Astrocyte (in vitro differentiated cells and primary cell): ENCODE results near the gene ITPRID2. TPM values are rescaled to one million over a fixed set of nuclear protein-coding genes. Genes with fewer than 3 reads are reported as not detected.

Experiments used
- DNase-seq: peaks from one replicate; pipeline ENCODE4 v3.0.0-alpha.2; 2010; ENCODE audit warnings: low read depth
- FAIRE-seq: peaks from 2 replicates; lab custom pipeline; 2011; peaks lifted over from hg19 to GRCh38; lab: Jason Lieb, UNC
- H2AFZ ChIP-seq: 2 replicates; pipeline ENCODE4 v1.6.0; 2012; ENCODE audit warnings: low read depth, low read length, inconsistent platforms
- H3K27ac ChIP-seq: 2 replicates; pipeline ENCODE4 v1.5.1; 2011; ENCODE audit warnings: low read depth, low read length, inconsistent platforms
- H3K27me3 ChIP-seq: 2 replicates; pipeline ENCODE4 v1.6.0; 2011; ENCODE audit warnings: low read length, inconsistent platforms; ENCODE audit not compliant: insufficient read depth
- H3K36me3 ChIP-seq: 2 replicates; pipeline ENCODE4 v1.5.1; 2011; ENCODE audit warnings: low read length, inconsistent platforms; ENCODE audit not compliant: insufficient read depth
- H3K4me1 ChIP-seq: 2 replicates; pipeline ENCODE4 v1.5.1; 2011; ENCODE audit warnings: low read length, inconsistent platforms; ENCODE audit not compliant: insufficient read depth
- H3K4me2 ChIP-seq: 2 replicates; pipeline ENCODE4 v1.6.0; 2012; ENCODE audit warnings: low read length, inconsistent platforms
- H3K4me3 ChIP-seq: 2 replicates; pipeline ENCODE4 v1.5.1; 2011; ENCODE audit warnings: low read depth, mild to moderate bottlenecking, low read length, inconsistent platforms; ENCODE audit not compliant: insufficient read depth
- H3K79me2 ChIP-seq: 2 replicates; pipeline ENCODE4 v1.6.0; 2012; ENCODE audit warnings: mild to moderate bottlenecking, low read length, inconsistent platforms; ENCODE audit not compliant: insufficient read depth
- H3K9ac ChIP-seq: 2 replicates; pipeline ENCODE4 v1.6.0; 2012; ENCODE audit warnings: mild to moderate bottlenecking, low read length, inconsistent platforms
- H3K9me3 ChIP-seq: 2 replicates; pipeline ENCODE4 v1.5.1; 2012; ENCODE audit warnings: low read depth, mild to moderate bottlenecking, low read length, inconsistent platforms; ENCODE audit not compliant: insufficient read depth
- H4K20me1 ChIP-seq: 2 replicates; pipeline ENCODE4 v1.6.0; 2012; ENCODE audit warnings: low read length, inconsistent platforms; ENCODE audit not compliant: insufficient read depth
- H3K27ac Mint-ChIP-seq: one replicate; pipeline ENCODE4 v1.8.0; 2021; ENCODE audit warnings: mild to moderate bottlenecking, mixed read lengths; ENCODE audit not compliant: unreplicated experiment
- H3K27me3 Mint-ChIP-seq: one replicate; pipeline ENCODE4 v1.8.0; 2021; ENCODE audit warnings: low read depth, mixed read lengths; ENCODE audit not compliant: unreplicated experiment
- H3K36me3 Mint-ChIP-seq: one replicate; pipeline ENCODE4 v1.8.0; 2021; ENCODE audit warnings: low read depth, mixed read lengths; ENCODE audit not compliant: unreplicated experiment
- H3K4me1 Mint-ChIP-seq: one replicate; pipeline ENCODE4 v1.8.0; 2021; ENCODE audit warnings: low read depth, mixed read lengths; ENCODE audit not compliant: unreplicated experiment
- H3K4me3 Mint-ChIP-seq: one replicate; pipeline ENCODE4 v1.8.0; 2021; ENCODE audit warnings: mild to moderate bottlenecking, moderate library complexity, mixed read lengths; ENCODE audit not compliant: unreplicated experiment
- H3K9me3 Mint-ChIP-seq: one replicate; pipeline ENCODE4 v1.8.0; 2021; ENCODE audit warnings: mild to moderate bottlenecking, mixed read lengths; ENCODE audit not compliant: unreplicated experiment
- EZH2 ChIP-seq: IDR thresholded peaks from 2 replicates; pipeline ENCODE4 v1.6.1; 2012; ENCODE audit warnings: mild to moderate bottlenecking, low read length, inconsistent platforms; ENCODE audit not compliant: insufficient read depth
- total RNA-seq: library from RNA; stranded (reverse); gene quantifications from 2 replicates; pipeline ENCODE4 v1.2.1, GENCODE V29; 2021
- TF ChIP-seq, protein P1 (sequence below): IDR thresholded peaks from 2 replicates; pipeline ENCODE4 v1.5.1; 2011; ENCODE audit warnings: low read depth, mild to moderate bottlenecking, inconsistent platforms, low read length, moderate library complexity; ENCODE audit not compliant: insufficient read depth

Gene ITPRID2
- total RNA-seq, 1 donor from 2014 or later = 272 TPM

DNA sequence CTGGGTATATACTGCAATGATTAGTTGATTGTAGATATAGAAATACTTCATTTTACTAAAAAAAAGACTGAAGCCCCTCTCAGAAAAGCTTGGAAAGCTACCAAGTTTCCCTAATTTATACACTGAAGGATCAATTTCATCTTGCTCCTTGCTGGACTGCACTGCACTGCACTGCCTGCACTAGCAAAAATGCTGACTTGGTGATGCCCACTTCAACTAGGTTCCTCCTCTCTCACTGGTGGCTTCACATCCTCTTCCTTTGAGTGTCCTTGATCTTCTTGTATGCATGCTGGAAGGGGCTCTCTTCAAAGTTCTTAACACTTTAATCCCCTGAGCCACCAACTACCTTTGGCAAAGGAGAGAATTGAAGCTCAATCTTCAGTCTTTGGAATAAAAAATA lies 31.7 kb upstream of the ITPRID2 start:
- H3K9me3 Mint-ChIP-seq = no peaks in the 10 kb centered on the region
- TF ChIP-seq, protein P1, sequence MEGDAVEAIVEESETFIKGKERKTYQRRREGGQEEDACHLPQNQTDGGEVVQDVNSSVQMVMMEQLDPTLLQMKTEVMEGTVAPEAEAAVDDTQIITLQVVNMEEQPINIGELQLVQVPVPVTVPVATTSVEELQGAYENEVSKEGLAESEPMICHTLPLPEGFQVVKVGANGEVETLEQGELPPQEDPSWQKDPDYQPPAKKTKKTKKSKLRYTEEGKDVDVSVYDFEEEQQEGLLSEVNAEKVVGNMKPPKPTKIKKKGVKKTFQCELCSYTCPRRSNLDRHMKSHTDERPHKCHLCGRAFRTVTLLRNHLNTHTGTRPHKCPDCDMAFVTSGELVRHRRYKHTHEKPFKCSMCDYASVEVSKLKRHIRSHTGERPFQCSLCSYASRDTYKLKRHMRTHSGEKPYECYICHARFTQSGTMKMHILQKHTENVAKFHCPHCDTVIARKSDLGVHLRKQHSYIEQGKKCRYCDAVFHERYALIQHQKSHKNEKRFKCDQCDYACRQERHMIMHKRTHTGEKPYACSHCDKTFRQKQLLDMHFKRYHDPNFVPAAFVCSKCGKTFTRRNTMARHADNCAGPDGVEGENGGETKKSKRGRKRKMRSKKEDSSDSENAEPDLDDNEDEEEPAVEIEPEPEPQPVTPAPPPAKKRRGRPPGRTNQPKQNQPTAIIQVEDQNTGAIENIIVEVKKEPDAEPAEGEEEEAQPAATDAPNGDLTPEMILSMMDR = no peak
- no peak for TF ChIP-seq EZH2
- no peaks in the 10 kb centered on the region for H3K27me3 ChIP-seq
- no peak overlapping the region for H3K4me3 Mint-ChIP-seq
- H3K27ac ChIP-seq = no peak overlapping the region
- H3K36me3 Mint-ChIP-seq = no peaks in the 10 kb centered on the region
- no peaks in the 10 kb centered on the region for H3K36me3 ChIP-seq
- no peak overlapping the region for H3K9ac ChIP-seq
- H4K20me1 ChIP-seq = no peaks in the 10 kb centered on the region
- no peaks in the 10 kb centered on the region for H3K4me1 ChIP-seq
- H3K79me2 ChIP-seq = no peaks in the 10 kb centered on the region
- no peak overlapping the region for H3K27ac Mint-ChIP-seq
- H3K4me2 ChIP-seq = no peak overlapping the region
- no peak for FAIRE-seq
- no peak overlapping the region for H2AFZ ChIP-seq
- H3K4me3 ChIP-seq = no peak overlapping the region
- no peak for DNase-seq
- no peaks in the 10 kb centered on the region for H3K4me1 Mint-ChIP-seq
- no peaks in the 10 kb centered on the region for H3K27me3 Mint-ChIP-seq
- no peaks in the 10 kb centered on the region for H3K9me3 ChIP-seq

DNA sequence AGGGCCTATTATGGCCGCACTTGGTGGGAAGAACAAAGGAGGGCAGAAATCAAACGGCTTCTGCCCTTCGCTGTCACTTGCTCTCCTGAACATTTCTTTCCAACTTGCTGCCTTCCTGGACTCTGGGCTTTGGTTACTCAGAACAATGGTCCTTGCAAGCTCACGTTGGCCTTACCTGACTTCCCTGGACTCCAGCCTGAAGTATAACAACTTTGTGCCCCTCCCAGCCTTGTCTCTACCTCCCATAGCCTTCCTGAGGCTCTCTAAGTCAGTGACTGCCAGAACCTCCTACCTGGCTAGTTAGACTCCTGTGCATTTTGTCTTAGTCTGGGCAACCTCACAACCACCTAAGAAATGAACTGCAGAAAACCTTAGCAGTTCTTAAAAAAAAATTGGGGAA lies 30.2 kb upstream of the ITPRID2 start:
- H3K27me3 ChIP-seq = no peaks in the 10 kb centered on the region
- TF ChIP-seq, protein P1 = no peak
- no peak for TF ChIP-seq EZH2
- H3K36me3 Mint-ChIP-seq = no peaks in the 10 kb centered on the region
- no peak overlapping the region for H3K4me3 Mint-ChIP-seq
- no peak overlapping the region for H3K9ac ChIP-seq
- H3K79me2 ChIP-seq = no peaks in the 10 kb centered on the region
- no peaks in the 10 kb centered on the region for H3K4me1 Mint-ChIP-seq
- no peak overlapping the region for H3K27ac Mint-ChIP-seq
- H3K27ac ChIP-seq = no peak overlapping the region
- H4K20me1 ChIP-seq = no peaks in the 10 kb centered on the region
- H2AFZ ChIP-seq = peak overlapping the region; percentile 22
- no peak overlapping the region for H3K4me3 ChIP-seq
- H3K9me3 ChIP-seq = no peaks in the 10 kb centered on the region
- H3K36me3 ChIP-seq = no peaks in the 10 kb centered on the region
- no peaks in the 10 kb centered on the region for H3K4me1 ChIP-seq
- H3K9me3 Mint-ChIP-seq = no peaks in the 10 kb centered on the region
- no peak overlapping the region for H3K4me2 ChIP-seq
- H3K27me3 Mint-ChIP-seq = no peaks in the 10 kb centered on the region
- DNase-seq (no peak), FAIRE-seq (no peak)

DNA sequence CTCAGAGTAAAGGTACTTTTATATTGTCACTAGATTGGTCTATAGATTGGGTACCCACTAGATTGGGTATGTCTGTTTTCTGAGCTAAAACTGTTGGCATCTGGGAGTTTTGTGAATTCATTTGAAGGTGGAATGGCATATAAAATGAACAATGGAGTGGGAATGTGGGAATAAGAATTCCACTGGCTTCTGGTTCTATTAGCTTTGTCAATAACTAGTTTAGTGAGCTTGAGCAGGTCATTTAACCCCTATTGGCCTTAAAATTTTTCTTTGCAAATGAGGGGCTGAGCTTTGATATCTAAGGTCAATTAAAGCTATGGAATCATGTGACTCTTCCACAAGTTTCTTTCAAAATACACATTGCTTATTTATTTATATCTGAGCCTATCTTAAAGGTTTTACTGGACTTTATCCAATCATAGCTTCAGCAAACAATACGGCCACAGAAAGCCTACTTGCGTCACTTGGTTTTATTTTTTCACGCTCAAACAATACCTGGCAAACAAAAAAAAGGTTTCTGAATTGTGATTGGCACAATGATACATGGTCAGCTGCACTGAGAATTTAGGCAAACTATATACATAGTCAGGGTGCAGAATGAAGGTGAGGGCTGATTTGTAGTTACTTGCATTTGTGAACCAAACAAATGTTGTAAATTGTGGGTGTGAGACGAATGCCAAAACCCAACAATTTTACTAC lies 28.8 kb upstream of the ITPRID2 start:
- no peaks in the 10 kb centered on the region for H3K9me3 Mint-ChIP-seq
- H3K27me3 Mint-ChIP-seq = no peaks in the 10 kb centered on the region
- no peaks in the 10 kb centered on the region for H3K79me2 ChIP-seq
- H4K20me1 ChIP-seq = no peaks in the 10 kb centered on the region
- H3K36me3 Mint-ChIP-seq = no peaks in the 10 kb centered on the region
- H3K4me3 Mint-ChIP-seq = no peak overlapping the region
- no peak overlapping the region for H3K4me2 ChIP-seq
- H3K9ac ChIP-seq = no peak overlapping the region
- H3K36me3 ChIP-seq = no peaks in the 10 kb centered on the region
- H3K4me1 ChIP-seq = no peaks in the 10 kb centered on the region
- no peaks in the 10 kb centered on the region for H3K4me1 Mint-ChIP-seq
- H3K4me3 ChIP-seq = no peak overlapping the region
- DNase-seq (no peak), FAIRE-seq (no peak)
- no peak overlapping the region for H3K27ac Mint-ChIP-seq
- H3K27me3 ChIP-seq = no peaks in the 10 kb centered on the region
- TF ChIP-seq, protein P1 = no peak
- no peak for TF ChIP-seq EZH2
- no peaks in the 10 kb centered on the region for H3K9me3 ChIP-seq
- no peak overlapping the region for H2AFZ ChIP-seq
- H3K27ac ChIP-seq = no peak overlapping the region
